Liver (tissue), 9 donors: ENCODE results near the gene LAMP5. TPM values are rescaled to one million over a fixed set of nuclear protein-coding genes. Genes with fewer than 3 reads are reported as not detected.

Experiments used
- DNase-seq: peaks from one replicate; pipeline ENCODE4 v3.0.0-alpha.2; 2017; ENCODE audit warnings: low spot score
- H3K27ac ChIP-seq, 2 donors: one replicate each; pipeline ENCODE4 v1.7.0; 2013; ENCODE audit warnings: inconsistent platforms in 2 of 2, low read length in 2 of 2, control low read depth in 1 of 2, low read depth in 1 of 2, mild to moderate bottlenecking in 1 of 2
- H3K27me3 ChIP-seq, 4 donors: one replicate each; pipeline versions ENCODE4 v1.6.1 to v1.7.0; 2013; ENCODE audit warnings: low read length in 3 of 4, inconsistent platforms in 1 of 4, mild to moderate bottlenecking in 1 of 4, moderate library complexity in 1 of 4; ENCODE audit not compliant: control insufficient read depth in 4 of 4, insufficient read depth in 4 of 4
- H3K36me3 ChIP-seq, 4 donors: one replicate each; pipeline versions ENCODE4 v1.6.1 to v1.7.0; 2013; ENCODE audit warnings: low read length in 3 of 4, mild to moderate bottlenecking in 3 of 4, low read depth in 1 of 4, moderate library complexity in 1 of 4; ENCODE audit not compliant: control insufficient read depth in 4 of 4, insufficient read depth in 3 of 4
- H3K4me1 ChIP-seq, 4 donors: one replicate each; pipeline versions ENCODE4 v1.6.1 to v1.7.0; 2013; ENCODE audit warnings: low read length in 3 of 4, mild to moderate bottlenecking in 3 of 4, moderate library complexity in 1 of 4; ENCODE audit not compliant: control insufficient read depth in 4 of 4, insufficient read depth in 4 of 4
- H3K4me3 ChIP-seq, 3 donors: one replicate each; pipeline versions ENCODE4 v1.6.1 to v1.7.0; 2013; ENCODE audit warnings: low read length in 3 of 3, control low read depth in 1 of 3, low read depth in 1 of 3, mild to moderate bottlenecking in 1 of 3
- H3K9ac ChIP-seq, 2 donors: one replicate each; pipeline ENCODE4 v1.7.0; 2013; ENCODE audit warnings: low read length in 2 of 2, mild to moderate bottlenecking in 2 of 2, moderate library complexity in 2 of 2, control low read depth in 1 of 2, low read depth in 1 of 2
- H3K9me3 ChIP-seq, 4 donors: one replicate each; pipeline versions ENCODE4 v1.6.1 to v1.7.0; 2013; ENCODE audit warnings: low read length in 3 of 4; ENCODE audit not compliant: control insufficient read depth in 4 of 4
- ATF3 ChIP-seq: IDR thresholded peaks from 2 replicates; pipeline ENCODE4 v1.6.1; 2016; ENCODE audit warnings: antibody characterized with exemption
- EGR1 ChIP-seq, 2 donors: IDR thresholded peaks; 2 replicates each; pipeline ENCODE4 v1.6.1; 2016 to 2018; ENCODE audit warnings: antibody characterized with exemption in 2 of 2, low read depth in 2 of 2
- FOXA1 ChIP-seq: IDR thresholded peaks from 2 replicates; pipeline ENCODE4 v1.6.1; 2016; ENCODE audit warnings: antibody characterized with exemption
- FOXA2 ChIP-seq: IDR thresholded peaks from 2 replicates; pipeline ENCODE4 v1.6.1; 2016; ENCODE audit warnings: antibody characterized with exemption
- GABPA ChIP-seq, 2 donors: IDR thresholded peaks in 1 of 2; conservative IDR thresholded peaks in 1 of 2; 2 replicates each; pipeline ENCODE4 v1.6.1; 2016; ENCODE audit warnings: antibody characterized with exemption in 2 of 2, mild to moderate bottlenecking in 1 of 2, moderate library complexity in 1 of 2
- HNF4A ChIP-seq, 2 donors: conservative IDR thresholded peaks; 2 replicates each; pipeline ENCODE4 v1.6.1; 2016; ENCODE audit warnings: antibody characterized with exemption in 2 of 2, mild to moderate bottlenecking in 2 of 2
- HNF4G ChIP-seq: IDR thresholded peaks from 2 replicates; pipeline ENCODE4 v1.6.1; 2016; ENCODE audit warnings: antibody characterized with exemption
- JUND ChIP-seq, 2 donors: IDR thresholded peaks; 2 replicates each; pipeline ENCODE4 v1.6.1; 2016; ENCODE audit warnings: antibody characterized with exemption in 2 of 2
- NR2F2 ChIP-seq: IDR thresholded peaks from 2 replicates; pipeline ENCODE4 v1.6.1; 2016; ENCODE audit warnings: antibody characterized with exemption
- RAD21 ChIP-seq, 2 donors: IDR thresholded peaks; 2 replicates each; pipeline ENCODE4 v1.6.1; 2016; ENCODE audit warnings: antibody characterized with exemption in 2 of 2, mild to moderate bottlenecking in 2 of 2
- RXRA ChIP-seq, 2 donors: IDR thresholded peaks; 2 replicates each; pipeline ENCODE4 v1.6.1; 2017 to 2018; ENCODE audit warnings: antibody characterized with exemption in 2 of 2, mild to moderate bottlenecking in 1 of 2
- SP1 ChIP-seq: IDR thresholded peaks from 2 replicates; pipeline ENCODE4 v1.6.1; 2018; ENCODE audit warnings: antibody characterized with exemption, mild to moderate bottlenecking
- TAF1 ChIP-seq: conservative IDR thresholded peaks from 2 replicates; pipeline ENCODE4 v1.6.1; 2016; ENCODE audit warnings: antibody characterized with exemption, mild to moderate bottlenecking
- YY1 ChIP-seq: IDR thresholded peaks from 2 replicates; pipeline ENCODE4 v1.6.1; 2016; ENCODE audit warnings: antibody characterized with exemption, mild to moderate bottlenecking
- WGBS: extraction: QIAGEN DNeasy Blood & Tissue Kit; methylation state at CpG from one replicate; pipeline ENCODE4 v1.1.7; 2013; 5-methylcytosine and 5-hydroxymethylcytosine counted together
- polyA plus RNA-seq, 2 donors: library from polyadenylated mRNA; stranded (reverse) in 1 of 2; unstranded in 1 of 2; fragments of 200-250 nt in 1 of 2; fragments of >200 nt in 1 of 2; fragmentation: Nextera tagmentation in 1 of 2; extraction: Ambion mirVana in 1 of 2; gene quantifications; one replicate each; pipeline versions ENCODE4 v1.2.1 to v1.2.3, GENCODE V29; 2013 to 2015
- total RNA-seq, 2 donors: library from RNA; depleted of rRNA; stranded (reverse); fragments of >200 nt; gene quantifications; one replicate each; pipeline ENCODE4 v1.2.3, GENCODE V29; 2014
- TF ChIP-seq, protein P1 (sequence below): IDR thresholded peaks from 2 replicates; pipeline ENCODE4 v1.6.1; 2016; ENCODE audit warnings: antibody characterized with exemption, mild to moderate bottlenecking
- TF ChIP-seq, protein P2 (sequence below): IDR thresholded peaks from 2 replicates; pipeline ENCODE4 v1.6.1; 2016; ENCODE audit warnings: antibody characterized with exemption
- donor health status: healthy.
- donor health status: healthy.
- donor health status: healthy.
- donor health status: healthy.
- donor health status: healthy.

LAMP5 gene
- total and polyA plus RNA-seq, 4 donors = 0.08 to 0.09 TPM; not detected in 2

GRCh38 chr20:9483131-9483530, 31.3 kb upstream of the LAMP5 start:
- Histone ChIP-seq H3K27me3 (no peaks in the 10 kb centered on the region), H3K36me3 (no peaks in the 10 kb centered on the region), H3K9me3 (no peaks in the 10 kb centered on the region), H3K4me1 (no peaks in the 10 kb centered on the region), H3K4me3 (no peak overlapping the region), H3K27ac (no peak overlapping the region), H3K9ac (no peak overlapping the region)
- TF ChIP-seq, protein P1, sequence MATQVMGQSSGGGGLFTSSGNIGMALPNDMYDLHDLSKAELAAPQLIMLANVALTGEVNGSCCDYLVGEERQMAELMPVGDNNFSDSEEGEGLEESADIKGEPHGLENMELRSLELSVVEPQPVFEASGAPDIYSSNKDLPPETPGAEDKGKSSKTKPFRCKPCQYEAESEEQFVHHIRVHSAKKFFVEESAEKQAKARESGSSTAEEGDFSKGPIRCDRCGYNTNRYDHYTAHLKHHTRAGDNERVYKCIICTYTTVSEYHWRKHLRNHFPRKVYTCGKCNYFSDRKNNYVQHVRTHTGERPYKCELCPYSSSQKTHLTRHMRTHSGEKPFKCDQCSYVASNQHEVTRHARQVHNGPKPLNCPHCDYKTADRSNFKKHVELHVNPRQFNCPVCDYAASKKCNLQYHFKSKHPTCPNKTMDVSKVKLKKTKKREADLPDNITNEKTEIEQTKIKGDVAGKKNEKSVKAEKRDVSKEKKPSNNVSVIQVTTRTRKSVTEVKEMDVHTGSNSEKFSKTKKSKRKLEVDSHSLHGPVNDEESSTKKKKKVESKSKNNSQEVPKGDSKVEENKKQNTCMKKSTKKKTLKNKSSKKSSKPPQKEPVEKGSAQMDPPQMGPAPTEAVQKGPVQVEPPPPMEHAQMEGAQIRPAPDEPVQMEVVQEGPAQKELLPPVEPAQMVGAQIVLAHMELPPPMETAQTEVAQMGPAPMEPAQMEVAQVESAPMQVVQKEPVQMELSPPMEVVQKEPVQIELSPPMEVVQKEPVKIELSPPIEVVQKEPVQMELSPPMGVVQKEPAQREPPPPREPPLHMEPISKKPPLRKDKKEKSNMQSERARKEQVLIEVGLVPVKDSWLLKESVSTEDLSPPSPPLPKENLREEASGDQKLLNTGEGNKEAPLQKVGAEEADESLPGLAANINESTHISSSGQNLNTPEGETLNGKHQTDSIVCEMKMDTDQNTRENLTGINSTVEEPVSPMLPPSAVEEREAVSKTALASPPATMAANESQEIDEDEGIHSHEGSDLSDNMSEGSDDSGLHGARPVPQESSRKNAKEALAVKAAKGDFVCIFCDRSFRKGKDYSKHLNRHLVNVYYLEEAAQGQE = no peak
- TF ChIP-seq HNF4G (no peak), FOXA1 (no peak), FOXA2 (no peak), JUND (IDR thresholded peaks at IDR 0.05) (no peak), NR2F2 (no peak)
- no peak for DNase-seq
- WGBS = 52% methylated on average over 2 of the region's 2 CpGs

- H3K36me3 ChIP-seq = no peaks in the 10 kb centered on the region
- TF ChIP-seq JUND (IDR thresholded peaks at IDR 0.05) (no peak), FOXA1 (no peak), RAD21 (IDR thresholded peaks at IDR 0.05) (no peak), HNF4G (no peak), FOXA2 (no peak), TAF1 (no peak), GABPA (IDR thresholded peaks at IDR 0.05 in 1 of 2, conservative IDR thresholded peaks at IDR 0.05 in 1 of 2) (no peak), SP1 (no peak), HNF4A (conservative IDR thresholded peaks at IDR 0.05) (no peak), RXRA (IDR thresholded peaks at IDR 0.05) (no peak)
- TF ChIP-seq, protein P2, sequence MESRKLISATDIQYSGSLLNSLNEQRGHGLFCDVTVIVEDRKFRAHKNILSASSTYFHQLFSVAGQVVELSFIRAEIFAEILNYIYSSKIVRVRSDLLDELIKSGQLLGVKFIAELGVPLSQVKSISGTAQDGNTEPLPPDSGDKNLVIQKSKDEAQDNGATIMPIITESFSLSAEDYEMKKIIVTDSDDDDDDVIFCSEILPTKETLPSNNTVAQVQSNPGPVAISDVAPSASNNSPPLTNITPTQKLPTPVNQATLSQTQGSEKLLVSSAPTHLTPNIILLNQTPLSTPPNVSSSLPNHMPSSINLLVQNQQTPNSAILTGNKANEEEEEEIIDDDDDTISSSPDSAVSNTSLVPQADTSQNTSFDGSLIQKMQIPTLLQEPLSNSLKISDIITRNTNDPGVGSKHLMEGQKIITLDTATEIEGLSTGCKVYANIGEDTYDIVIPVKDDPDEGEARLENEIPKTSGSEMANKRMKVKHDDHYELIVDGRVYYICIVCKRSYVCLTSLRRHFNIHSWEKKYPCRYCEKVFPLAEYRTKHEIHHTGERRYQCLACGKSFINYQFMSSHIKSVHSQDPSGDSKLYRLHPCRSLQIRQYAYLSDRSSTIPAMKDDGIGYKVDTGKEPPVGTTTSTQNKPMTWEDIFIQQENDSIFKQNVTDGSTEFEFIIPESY = no peak
- DNase-seq = no peak
- H3K27ac ChIP-seq = no peak overlapping the region
- no peak overlapping the region for H3K9ac ChIP-seq
- no peaks in the 10 kb centered on the region for H3K4me1 ChIP-seq
- no peaks in the 10 kb centered on the region for H3K27me3 ChIP-seq
- 69% methylated on average over 9 of the region's 9 CpGs for WGBS
- H3K4me3 ChIP-seq = no peak overlapping the region
- no peaks in the 10 kb centered on the region for H3K9me3 ChIP-seq
Observed at GRCh38 chr20:9485614-9486340, 28.6 kb upstream of the LAMP5 start.

GRCh38 chr20:9487231-9487630, 27.2 kb upstream of the LAMP5 start:
- Histone ChIP-seq H3K4me3 (no peak overlapping the region), H3K9ac (no peak overlapping the region), H3K27ac (no peak overlapping the region), H3K9me3 (no peaks in the 10 kb centered on the region), H3K27me3 (peaks cover 0 to 3% (median 0%) of the 10 kb centered on the region in 4 donors), H3K36me3 (no peaks in the 10 kb centered on the region), H3K4me1 (no peaks in the 10 kb centered on the region)
- WGBS = 72% methylated on average over 4 of the region's 4 CpGs
- DNase-seq = no peak
- no peak for TF ChIP-seq TAF1
- no peak for TF ChIP-seq RAD21 (IDR thresholded peaks at IDR 0.05)
- TF ChIP-seq EGR1 (IDR thresholded peaks at IDR 0.05; ENCODE audit: low read depth in 2 of 2) = no peak
- TF ChIP-seq RXRA (IDR thresholded peaks at IDR 0.05) = no peak
- TF ChIP-seq, protein P1 = no peak
- TF ChIP-seq FOXA1 = no peak
- TF ChIP-seq JUND (IDR thresholded peaks at IDR 0.05) = no peak
- TF ChIP-seq HNF4A (conservative IDR thresholded peaks at IDR 0.05) = no peak
- no peak for TF ChIP-seq FOXA2
- no peak for TF ChIP-seq SP1
- TF ChIP-seq ATF3 = no peak
- no peak for TF ChIP-seq YY1
- no peak for TF ChIP-seq HNF4G
